HG03060 (cell line): Measurements from ENCODE around the gene GXYLT2.
"Not testable (repeated sequence)": the region's sequence is repeated elsewhere in the genome, so short reads cannot be mapped to it uniquely, and the experiment has no call there.

Experiments used
- ATAC-seq: cut with Tn5 transposase; IDR thresholded peaks from one replicate; pipeline ENCODE4 v1.9.1; 2021; ENCODE audit warnings: low read depth, moderate number of reproducible peaks; ENCODE audit not compliant: unreplicated experiment

Gene GXYLT2

GRCh38 chr3:73003050-73003449 lies 115.2 kb downstream of the GXYLT2 start:
- not testable (repeated sequence) for ATAC-seq

- no peak for ATAC-seq
Observed at GRCh38 chr3:73004316-73004715, 116.5 kb downstream of the GXYLT2 start.

- ATAC-seq = no peak
Observed at GRCh38 chr3:73007992-73008712, 120.3 kb downstream of the GXYLT2 start.

GRCh38 chr3:73009008-73009407 lies 121.2 kb downstream of the GXYLT2 start:
- no peak for ATAC-seq

GRCh38 chr3:73009750-73010149 lies 121.9 kb downstream of the GXYLT2 start:
- no peak for ATAC-seq

- ATAC-seq = no peak
Observed at GRCh38 chr3:73010158-73010557, 122.3 kb downstream of the GXYLT2 start.

GRCh38 chr3:73018298-73018697 lies 130.5 kb downstream of the GXYLT2 start:
- ATAC-seq = no peak

GRCh38 chr3:73018790-73019441 lies 131.1 kb downstream of the GXYLT2 start:
- no peak for ATAC-seq

- ATAC-seq = no peak
Observed at GRCh38 chr3:73021301-73021835, 133.5 kb downstream of the GXYLT2 start.

GRCh38 chr3:73024836-73025235 lies 137.0 kb downstream of the GXYLT2 start:
- ATAC-seq = no peak

- no peak for ATAC-seq
Observed at GRCh38 chr3:73026111-73026759, 138.4 kb downstream of the GXYLT2 start.
